HG03066 (cell line): ENCODE results near the gene MTHFD2.
A peak's percentile ranks its signal among the peaks of the same experiment; 100 is the strongest.
"Not testable (repeated sequence)": the region's sequence is repeated elsewhere in the genome, so short reads cannot be mapped to it uniquely, and the experiment has no call there.

ENCODE experiments used
- ATAC-seq: cut with Tn5 transposase; IDR thresholded peaks from one replicate; pipeline ENCODE4 v1.9.1; 2021; ENCODE audit warnings: low read depth; ENCODE audit not compliant: unreplicated experiment

MTHFD2 gene

GRCh38 chr2:74194799-74195198 is 3.6 kb upstream of the MTHFD2 start:
- ATAC-seq = no peak

GRCh38 chr2:74197049-74197448 is 1.4 kb upstream of the MTHFD2 start:
- ATAC-seq = no peak

- no peak for ATAC-seq
These were observed 373 bp upstream of the MTHFD2 start for GRCh38 chr2:74198023-74198460.

- ATAC-seq = no peak
These were observed 873 bp downstream of the MTHFD2 start for GRCh38 chr2:74199275-74199701.

GRCh38 chr2:74199871-74200305 is 1.5 kb downstream of the MTHFD2 start:
- ATAC-seq = no peak

- ATAC-seq = no peak
These were observed 2.8 kb downstream of the MTHFD2 start for GRCh38 chr2:74201196-74201595.

GRCh38 chr2:74201596-74201995 is 3.2 kb downstream of the MTHFD2 start:
- no peak for ATAC-seq

GRCh38 chr2:74204436-74204835 is 6.0 kb downstream of the MTHFD2 start:
- ATAC-seq = no peak

GRCh38 chr2:74205113-74205512 is 6.7 kb downstream of the MTHFD2 start:
- ATAC-seq = no peak

- ATAC-seq = peak; percentile 50
These were observed 7.2 kb downstream of the MTHFD2 start for GRCh38 chr2:74205596-74205995.

GRCh38 chr2:74206180-74206688 is 7.8 kb downstream of the MTHFD2 start:
- peak; percentile 79 for ATAC-seq

GRCh38 chr2:74212702-74213410 is 14.4 kb downstream of the MTHFD2 start:
- no peak for ATAC-seq

GRCh38 chr2:74215771-74216170 is 17.4 kb downstream of the MTHFD2 start:
- ATAC-seq = not testable (repeated sequence)

GRCh38 chr2:74216642-74217041 is 18.2 kb downstream of the MTHFD2 start:
- no peak for ATAC-seq

- ATAC-seq = no peak
These were observed 21.6 kb downstream of the MTHFD2 start for GRCh38 chr2:74219846-74220486.

GRCh38 chr2:74221091-74221490 is 22.7 kb downstream of the MTHFD2 start:
- ATAC-seq = no peak

GRCh38 chr2:74221604-74222299 is 23.3 kb downstream of the MTHFD2 start:
- ATAC-seq = no peak

- ATAC-seq = no peak
These were observed 23.9 kb downstream of the MTHFD2 start for GRCh38 chr2:74222300-74222650.

GRCh38 chr2:74223941-74224770 is 25.7 kb downstream of the MTHFD2 start:
- ATAC-seq = no peak

- ATAC-seq = no peak
These were observed 27.5 kb downstream of the MTHFD2 start for GRCh38 chr2:74225698-74226459.
